ENCODE results near the gene CLEC20A. TPM values are rescaled to one million over a fixed set of nuclear protein-coding genes. Genes with fewer than 3 reads are reported as not detected.

CLEC20A gene
- total RNA-seq, 1 experiment from 2014 or later, result not detected

DNA sequence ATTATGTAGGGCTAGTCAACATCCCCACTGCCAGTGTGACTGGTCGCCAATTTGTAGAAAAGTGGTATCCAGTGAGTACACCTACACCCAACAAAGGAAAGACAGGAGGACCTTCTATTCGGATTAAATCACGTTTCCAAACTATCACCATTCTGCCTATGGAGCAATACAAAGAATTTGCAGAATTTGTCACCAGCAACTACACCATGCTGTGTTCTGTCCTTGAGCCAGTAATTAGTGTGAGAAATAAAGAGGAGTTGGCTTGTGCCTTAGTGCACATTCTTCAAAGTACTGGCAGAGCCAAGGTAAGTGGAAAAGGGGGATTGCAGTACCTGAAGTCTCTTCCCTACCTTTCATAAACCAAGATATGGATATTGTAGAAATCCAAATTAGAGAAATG, 53.8 kb downstream of the CLEC20A start:
- in situ Hi-C loops (cut with HindIII; ENCODE audit: low sequenced_read_pairs), result no loop called here

DNA sequence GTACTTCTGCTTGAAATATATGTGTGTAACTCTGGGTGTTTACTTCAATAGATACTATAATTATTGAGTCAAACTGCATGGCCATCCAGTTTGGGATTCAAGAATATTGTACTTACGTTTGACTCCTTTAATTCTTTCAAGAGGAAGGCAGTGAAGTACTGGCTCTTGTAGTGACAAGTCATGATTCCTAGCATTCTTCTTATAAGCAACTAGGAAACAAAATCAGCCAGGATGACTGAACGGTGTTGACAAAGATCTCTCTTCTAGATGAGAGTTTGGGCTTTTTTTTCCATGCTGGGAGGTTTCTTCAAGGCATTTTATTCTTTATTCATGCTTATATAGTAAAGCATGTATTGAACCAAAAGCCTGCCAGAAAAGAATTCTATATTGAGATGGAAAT, 58.3 kb downstream of the CLEC20A start:
- no peak for DNase-seq (ENCODE audit: low spot score)
- in situ Hi-C loops (cut with HindIII; ENCODE audit: low sequenced_read_pairs), result no loop called here

More for the DNA sequence above, 53.8 kb downstream of the CLEC20A start:
- DNase-seq (ENCODE audit: low spot score), result no peak

- in situ Hi-C loops (cut with HindIII; ENCODE audit: low sequenced_read_pairs), result no loop called here
- DNase-seq (ENCODE audit: low spot score), result no peak
These were observed 59.9 kb downstream of the CLEC20A start for GRCh38 chr1:178436899-178437298.

GRCh38 chr1:178434899-178435435, 61.8 kb downstream of the CLEC20A start:
- no peak for DNase-seq (ENCODE audit: low spot score)
- in situ Hi-C loops (cut with HindIII; ENCODE audit: low sequenced_read_pairs), result no loop called here

DNA sequence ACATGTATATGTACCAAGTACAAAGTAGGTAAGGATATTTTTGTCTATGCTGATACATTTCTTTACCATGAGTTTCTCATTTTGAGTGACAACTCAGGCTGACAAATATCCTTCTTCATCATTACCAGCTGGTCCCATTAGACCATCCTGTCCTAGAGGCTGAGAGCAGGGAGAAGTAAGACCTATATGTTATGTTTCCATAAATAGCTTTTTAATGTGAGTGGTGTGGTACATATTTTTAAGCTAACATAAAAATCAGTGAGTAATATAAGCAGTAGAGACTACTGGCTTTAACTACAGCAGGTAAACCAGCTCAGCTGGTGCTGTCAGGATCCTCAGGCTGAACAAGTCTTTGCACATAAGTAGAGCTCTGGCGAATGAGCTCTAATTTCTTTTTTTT, 62.4 kb downstream of the CLEC20A start:
- DNase-seq (ENCODE audit: low spot score), result no peak
- in situ Hi-C loops (cut with HindIII; ENCODE audit: low sequenced_read_pairs), result no loop called here

Other genes starting within 250 kb of the CLEC20A start
- gene TEX35, start 16.1 kb upstream of the CLEC20A start, total RNA-seq (2014; rRNA removed; shearing (Covaris generic)), result not detected in 2 replicates
- 11.9 and 16.0 TPM in 2 replicates for gene RALGPS2, start 228.3 kb upstream of the CLEC20A start, total RNA-seq (2014; rRNA removed; shearing (Covaris generic))